ENCODE measurements around the gene SLC38A6. TPM values are rescaled to one million over a fixed set of nuclear protein-coding genes. Genes with fewer than 3 reads are reported as not detected.
"Not testable (repeated sequence)": the region's sequence is repeated elsewhere in the genome, so short reads cannot be mapped to it uniquely, and the experiment has no call there.

The SLC38A6 gene
- polyA plus RNA-seq, 2 donors = 3.2 to 5.9 TPM

DNA sequence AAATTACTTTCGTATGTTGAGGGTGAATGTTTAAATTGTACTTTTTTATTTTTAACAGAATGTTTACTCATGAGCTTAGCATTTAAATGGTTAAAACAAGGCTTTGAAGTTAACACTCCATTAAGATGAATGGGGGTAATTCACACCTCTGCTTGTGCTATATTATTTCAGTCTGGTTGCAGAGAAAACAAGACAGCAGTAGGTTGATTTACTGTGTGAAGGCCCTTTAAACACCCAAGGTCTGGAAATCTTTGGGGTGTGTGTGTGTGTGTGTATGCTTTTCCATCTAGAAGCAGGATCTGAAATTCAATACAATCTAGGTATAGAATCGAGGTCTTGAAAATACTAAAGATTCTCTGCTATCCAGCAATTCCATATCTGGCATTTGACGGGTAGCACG is 83.8 kb downstream of the SLC38A6 start:
- Histone ChIP-seq H3K4me1 (ENCODE audit: control insufficient read depth in 2 of 2, insufficient read depth in 2 of 2, low read length in 1 of 2) (no peaks in the 10 kb centered on the region), H3K27me3 (ENCODE audit: control insufficient read depth in 1 of 2, insufficient read depth in 2 of 2, low read length in 2 of 2) (no peaks in the 10 kb centered on the region), H3K27ac (ENCODE audit: low read depth in 2 of 2, low read length in 1 of 2) (no peak overlapping the region), H3K9me3 (ENCODE audit: control insufficient read depth in 2 of 2, insufficient read depth in 1 of 2, low read depth in 1 of 2, low read length in 1 of 2) (no peaks in the 10 kb centered on the region), H3K4me3 (ENCODE audit: low read depth in 1 of 2, low read length in 2 of 2) (no peak overlapping the region), H3K36me3 (ENCODE audit: control insufficient read depth in 2 of 2, insufficient read depth in 2 of 2, low read length in 1 of 2) (no peaks in the 10 kb centered on the region)
- WGBS, 2 donors = 94 to 95% methylated on average over 4 of the region's 4 CpGs

DNA sequence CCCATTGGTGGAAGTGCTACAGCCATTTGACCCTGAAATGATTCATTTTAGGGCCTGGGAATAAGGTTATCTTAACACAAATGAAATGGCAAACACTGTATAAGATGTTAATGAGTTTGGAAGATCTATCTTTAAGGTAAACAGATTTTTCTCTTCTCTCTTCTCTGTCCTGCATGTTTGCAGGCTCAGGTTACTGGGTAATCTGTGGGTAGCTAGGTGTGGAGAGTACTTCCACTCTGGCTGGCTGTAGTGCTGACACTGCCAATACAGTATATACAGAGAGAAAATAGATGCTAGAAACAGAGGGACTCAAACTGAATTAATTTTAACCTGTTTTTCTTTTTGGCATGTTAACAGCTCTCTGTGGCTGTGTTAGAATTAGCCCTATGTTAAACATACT is 84.6 kb downstream of the SLC38A6 start:
- H3K27ac ChIP-seq (ENCODE audit: low read depth in 2 of 2, low read length in 1 of 2) = no peak overlapping the region
- H3K27me3 ChIP-seq (ENCODE audit: control insufficient read depth in 1 of 2, insufficient read depth in 2 of 2, low read length in 2 of 2) = no peaks in the 10 kb centered on the region
- no peaks in the 10 kb centered on the region for H3K36me3 ChIP-seq (ENCODE audit: control insufficient read depth in 2 of 2, insufficient read depth in 2 of 2, low read length in 1 of 2)
- no peak overlapping the region for H3K4me3 ChIP-seq (ENCODE audit: low read depth in 1 of 2, low read length in 2 of 2)
- H3K9me3 ChIP-seq (ENCODE audit: control insufficient read depth in 2 of 2, insufficient read depth in 1 of 2, low read depth in 1 of 2, low read length in 1 of 2) = no peaks in the 10 kb centered on the region
- no peaks in the 10 kb centered on the region for H3K4me1 ChIP-seq (ENCODE audit: control insufficient read depth in 2 of 2, insufficient read depth in 2 of 2, low read length in 1 of 2)

DNA sequence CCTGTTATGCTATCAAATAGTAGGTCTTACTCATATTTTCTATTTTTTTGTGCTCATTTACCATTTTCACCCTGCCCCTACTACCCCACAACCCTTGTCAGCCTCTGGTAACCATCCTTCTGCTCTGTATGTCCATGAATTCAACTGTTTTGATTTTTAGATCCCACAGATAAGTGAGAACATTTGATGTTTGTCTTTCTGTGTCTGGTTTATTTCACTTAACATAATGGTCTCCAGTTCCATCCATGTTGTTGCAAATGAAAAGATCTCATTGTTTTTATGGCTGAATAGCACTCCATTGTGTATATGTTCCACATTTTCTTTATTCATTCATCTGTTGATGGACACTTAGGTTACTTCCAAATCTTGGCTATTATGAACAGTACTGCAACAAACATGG is 91.4 kb downstream of the SLC38A6 start:
- not testable (repeated sequence) for H3K27me3 ChIP-seq (ENCODE audit: control insufficient read depth in 1 of 2, insufficient read depth in 2 of 2, low read length in 2 of 2); H3K4me3 ChIP-seq (ENCODE audit: low read depth in 1 of 2, low read length in 2 of 2)

DNA sequence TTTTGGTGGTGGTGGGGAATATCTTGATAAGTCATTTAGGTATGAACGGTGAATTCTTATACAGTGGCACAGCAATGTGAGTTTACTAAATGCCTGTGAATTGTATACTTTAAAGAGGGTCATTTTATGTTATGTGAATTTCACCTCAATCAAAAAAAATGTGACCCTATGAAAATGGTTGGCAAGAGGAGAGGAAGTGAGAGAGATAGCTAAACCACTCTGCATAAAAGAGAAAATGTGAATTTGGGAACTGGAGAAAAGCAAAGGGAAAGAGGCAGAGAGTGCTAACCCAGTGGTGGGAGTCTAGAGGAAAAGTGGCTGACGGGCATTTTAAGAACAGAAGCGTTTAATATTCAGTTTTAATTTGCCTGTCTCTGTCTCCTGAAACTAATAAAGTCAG is 93.8 kb downstream of the SLC38A6 start:
- H3K9me3 ChIP-seq (ENCODE audit: control insufficient read depth in 2 of 2, insufficient read depth in 1 of 2, low read depth in 1 of 2, low read length in 1 of 2) = no peaks in the 10 kb centered on the region
- H3K4me1 ChIP-seq (ENCODE audit: control insufficient read depth in 2 of 2, insufficient read depth in 2 of 2, low read length in 1 of 2) = no peaks in the 10 kb centered on the region
- 88 to 89% methylated on average over 3 of the region's 3 CpGs for WGBS, 2 donors

More for the DNA sequence above, 91.4 kb downstream of the SLC38A6 start:
- H3K27ac ChIP-seq (ENCODE audit: low read depth in 2 of 2, low read length in 1 of 2); H3K36me3 ChIP-seq (ENCODE audit: control insufficient read depth in 2 of 2, insufficient read depth in 2 of 2, low read length in 1 of 2); H3K9me3 ChIP-seq (ENCODE audit: control insufficient read depth in 2 of 2, insufficient read depth in 1 of 2, low read depth in 1 of 2, low read length in 1 of 2); H3K4me1 ChIP-seq (ENCODE audit: control insufficient read depth in 2 of 2, insufficient read depth in 2 of 2, low read length in 1 of 2): not testable (repeated sequence)

DNA sequence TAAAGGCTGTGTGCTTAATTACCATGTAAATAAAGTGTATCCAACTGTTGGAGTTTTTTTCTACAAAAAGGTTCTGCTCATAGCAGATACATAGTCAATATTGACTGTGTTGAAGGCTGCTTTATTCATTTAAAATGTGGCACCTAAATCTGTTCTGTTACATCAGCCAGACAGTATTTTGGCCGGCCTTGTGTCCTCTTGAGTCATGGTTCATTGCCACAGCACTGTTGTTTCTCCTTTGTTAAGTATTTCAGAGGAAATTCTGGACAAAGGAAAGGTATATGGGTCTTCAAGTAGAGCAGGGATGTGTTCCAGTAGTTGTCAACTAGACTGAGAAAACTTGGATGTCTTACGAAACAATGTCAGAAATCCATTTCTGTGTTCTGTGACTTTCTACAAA is 95.5 kb downstream of the SLC38A6 start:
- H3K4me3 ChIP-seq (ENCODE audit: low read depth in 1 of 2, low read length in 2 of 2) = no peak overlapping the region
- H3K4me1 ChIP-seq (ENCODE audit: control insufficient read depth in 2 of 2, insufficient read depth in 2 of 2, low read length in 1 of 2) = no peaks in the 10 kb centered on the region
- H3K27me3 ChIP-seq (ENCODE audit: control insufficient read depth in 1 of 2, insufficient read depth in 2 of 2, low read length in 2 of 2) = no peaks in the 10 kb centered on the region
- no peaks in the 10 kb centered on the region for H3K9me3 ChIP-seq (ENCODE audit: control insufficient read depth in 2 of 2, insufficient read depth in 1 of 2, low read depth in 1 of 2, low read length in 1 of 2)
- H3K27ac ChIP-seq (ENCODE audit: low read depth in 2 of 2, low read length in 1 of 2) = no peak overlapping the region
- WGBS, 2 donors = 73 to 86% methylated on average over 2 of the region's 2 CpGs
- H3K36me3 ChIP-seq (ENCODE audit: control insufficient read depth in 2 of 2, insufficient read depth in 2 of 2, low read length in 1 of 2) = no peaks in the 10 kb centered on the region

More for the DNA sequence above, 93.8 kb downstream of the SLC38A6 start:
- Histone ChIP-seq H3K27me3 (ENCODE audit: control insufficient read depth in 1 of 2, insufficient read depth in 2 of 2, low read length in 2 of 2) (no peaks in the 10 kb centered on the region), H3K4me3 (ENCODE audit: low read depth in 1 of 2, low read length in 2 of 2) (no peak overlapping the region), H3K27ac (ENCODE audit: low read depth in 2 of 2, low read length in 1 of 2) (no peak overlapping the region), H3K36me3 (ENCODE audit: control insufficient read depth in 2 of 2, insufficient read depth in 2 of 2, low read length in 1 of 2) (no peaks in the 10 kb centered on the region)

DNA sequence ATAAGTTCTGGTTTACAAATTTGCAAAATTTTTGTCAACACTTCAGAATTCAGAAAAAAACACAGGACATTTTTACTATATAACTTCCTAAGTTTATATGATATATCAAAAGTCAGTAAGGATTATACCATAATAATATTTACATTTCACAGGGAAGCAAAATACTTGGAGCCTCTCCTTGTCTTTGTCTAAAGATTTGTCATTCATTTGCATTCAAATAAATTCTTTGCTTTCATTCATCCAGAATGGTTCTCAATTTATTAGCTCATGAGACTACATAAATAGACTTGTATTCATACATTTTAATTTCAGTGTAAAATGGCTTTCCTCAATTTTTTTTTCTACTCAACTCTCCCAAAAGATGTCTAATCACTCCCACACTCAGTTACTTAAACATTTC is 96.4 kb downstream of the SLC38A6 start:
- Histone ChIP-seq H3K36me3 (ENCODE audit: control insufficient read depth in 2 of 2, insufficient read depth in 2 of 2, low read length in 1 of 2) (no peaks in the 10 kb centered on the region), H3K27ac (ENCODE audit: low read depth in 2 of 2, low read length in 1 of 2) (no peak overlapping the region), H3K27me3 (ENCODE audit: control insufficient read depth in 1 of 2, insufficient read depth in 2 of 2, low read length in 2 of 2) (no peaks in the 10 kb centered on the region), H3K4me3 (ENCODE audit: low read depth in 1 of 2, low read length in 2 of 2) (no peak overlapping the region), H3K9me3 (ENCODE audit: control insufficient read depth in 2 of 2, insufficient read depth in 1 of 2, low read depth in 1 of 2, low read length in 1 of 2) (no peaks in the 10 kb centered on the region), H3K4me1 (ENCODE audit: control insufficient read depth in 2 of 2, insufficient read depth in 2 of 2, low read length in 1 of 2) (no peaks in the 10 kb centered on the region)

DNA sequence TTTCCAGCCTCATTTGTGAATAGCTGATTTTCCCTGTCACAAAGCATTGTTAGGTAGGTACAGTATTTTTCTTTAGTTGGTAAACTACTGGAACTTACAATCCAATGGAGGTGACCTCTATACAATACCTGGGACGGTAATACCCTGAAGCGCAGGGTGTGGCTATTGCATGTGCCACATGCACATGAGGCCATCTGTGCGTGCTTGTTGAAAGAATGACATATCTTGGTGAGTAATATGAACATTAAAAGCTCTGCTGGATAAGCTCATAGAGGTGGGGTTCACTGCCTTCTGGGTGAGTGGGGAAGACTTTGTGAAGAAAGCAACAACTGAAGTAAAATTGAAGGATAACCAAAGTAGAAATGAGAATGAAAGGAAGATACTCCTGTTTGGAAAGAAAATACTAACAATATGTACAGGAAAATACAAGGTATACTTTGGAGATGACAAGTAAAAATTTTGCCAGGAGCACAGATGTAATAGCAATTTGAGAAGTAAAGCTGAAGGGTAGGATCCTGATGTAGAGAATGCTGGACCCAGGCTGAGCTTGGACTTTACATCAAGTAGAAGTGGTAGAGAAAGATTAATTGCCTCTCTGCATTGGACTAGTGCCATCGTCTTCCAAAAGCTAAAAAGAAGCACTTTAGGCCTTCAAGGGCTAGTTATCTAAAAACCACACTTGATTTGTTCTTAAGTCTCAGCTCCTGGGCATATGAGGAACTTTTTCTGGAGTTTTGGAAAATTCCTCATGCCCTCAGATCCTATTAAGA is 97.1 kb downstream of the SLC38A6 start:
- no peak overlapping the region for H3K4me3 ChIP-seq (ENCODE audit: low read depth in 1 of 2, low read length in 2 of 2)
- no peak overlapping the region for H3K27ac ChIP-seq (ENCODE audit: low read depth in 2 of 2, low read length in 1 of 2)
- WGBS, 2 donors = 72 to 82% methylated on average over 4 of the region's 4 CpGs
- H3K9me3 ChIP-seq (ENCODE audit: control insufficient read depth in 2 of 2, insufficient read depth in 1 of 2, low read depth in 1 of 2, low read length in 1 of 2) = no peaks in the 10 kb centered on the region
- H3K27me3 ChIP-seq (ENCODE audit: control insufficient read depth in 1 of 2, insufficient read depth in 2 of 2, low read length in 2 of 2) = no peaks in the 10 kb centered on the region
- H3K4me1 ChIP-seq (ENCODE audit: control insufficient read depth in 2 of 2, insufficient read depth in 2 of 2, low read length in 1 of 2) = no peaks in the 10 kb centered on the region
- no peaks in the 10 kb centered on the region for H3K36me3 ChIP-seq (ENCODE audit: control insufficient read depth in 2 of 2, insufficient read depth in 2 of 2, low read length in 1 of 2)

DNA sequence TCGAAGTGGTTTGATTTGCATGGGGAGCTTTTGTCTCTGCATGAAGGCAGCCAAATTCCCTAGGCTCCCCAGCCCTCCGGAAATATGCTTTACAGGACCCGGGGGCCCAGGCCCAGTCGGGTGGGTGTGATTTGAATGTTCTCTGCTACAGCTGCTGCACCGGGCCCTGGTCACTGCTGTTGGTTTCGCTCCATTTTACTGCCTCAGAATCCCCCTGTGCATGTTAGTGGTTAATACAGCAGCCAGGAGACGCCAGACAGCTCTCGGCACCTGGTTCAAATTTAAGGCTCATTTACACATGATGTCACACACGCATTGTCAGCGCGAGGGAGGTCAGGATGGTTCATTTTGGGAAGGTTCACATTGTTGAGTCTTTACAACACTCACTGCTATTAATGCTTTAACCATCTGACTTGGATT is 99.6 kb downstream of the SLC38A6 start:
- Histone ChIP-seq H3K27ac (ENCODE audit: low read depth in 2 of 2, low read length in 1 of 2) (no peak overlapping the region), H3K27me3 (ENCODE audit: control insufficient read depth in 1 of 2, insufficient read depth in 2 of 2, low read length in 2 of 2) (no peaks in the 10 kb centered on the region), H3K36me3 (ENCODE audit: control insufficient read depth in 2 of 2, insufficient read depth in 2 of 2, low read length in 1 of 2) (no peaks in the 10 kb centered on the region), H3K9me3 (ENCODE audit: control insufficient read depth in 2 of 2, insufficient read depth in 1 of 2, low read depth in 1 of 2, low read length in 1 of 2) (no peaks in the 10 kb centered on the region), H3K4me3 (ENCODE audit: low read depth in 1 of 2, low read length in 2 of 2) (no peak overlapping the region), H3K4me1 (ENCODE audit: control insufficient read depth in 2 of 2, insufficient read depth in 2 of 2, low read length in 1 of 2) (no peaks in the 10 kb centered on the region)
- 79 to 81% methylated on average over 11 of the region's 11 CpGs for WGBS, 2 donors

DNA sequence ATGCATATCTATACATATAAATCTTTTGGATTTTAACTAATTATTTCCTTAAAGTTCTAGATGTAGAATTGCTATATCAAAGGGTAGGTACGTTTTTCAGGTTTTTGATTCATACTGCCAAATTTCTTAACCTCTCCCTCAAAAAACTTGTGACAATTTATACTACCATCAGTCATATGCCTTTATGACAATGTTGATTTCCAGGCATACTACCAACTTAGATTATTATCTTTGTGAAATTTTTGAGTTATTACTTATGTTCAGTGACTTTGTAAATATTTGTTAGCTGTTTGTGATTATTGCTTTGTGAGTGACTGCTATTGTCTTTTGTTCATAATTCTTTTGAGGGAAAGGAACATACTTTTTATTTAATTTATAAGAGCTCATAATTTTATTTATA is 107.0 kb downstream of the SLC38A6 start:
- Histone ChIP-seq H3K4me3 (ENCODE audit: low read depth in 1 of 2, low read length in 2 of 2) (no peak overlapping the region), H3K27ac (ENCODE audit: low read depth in 2 of 2, low read length in 1 of 2) (no peak overlapping the region), H3K4me1 (ENCODE audit: control insufficient read depth in 2 of 2, insufficient read depth in 2 of 2, low read length in 1 of 2) (no peaks in the 10 kb centered on the region), H3K36me3 (ENCODE audit: control insufficient read depth in 2 of 2, insufficient read depth in 2 of 2, low read length in 1 of 2) (no peaks in the 10 kb centered on the region), H3K9me3 (ENCODE audit: control insufficient read depth in 2 of 2, insufficient read depth in 1 of 2, low read depth in 1 of 2, low read length in 1 of 2) (no peaks in the 10 kb centered on the region), H3K27me3 (ENCODE audit: control insufficient read depth in 1 of 2, insufficient read depth in 2 of 2, low read length in 2 of 2) (no peaks in the 10 kb centered on the region)
- 70 to 80% methylated on average over 1 of the region's 1 CpG for WGBS, 2 donors

DNA sequence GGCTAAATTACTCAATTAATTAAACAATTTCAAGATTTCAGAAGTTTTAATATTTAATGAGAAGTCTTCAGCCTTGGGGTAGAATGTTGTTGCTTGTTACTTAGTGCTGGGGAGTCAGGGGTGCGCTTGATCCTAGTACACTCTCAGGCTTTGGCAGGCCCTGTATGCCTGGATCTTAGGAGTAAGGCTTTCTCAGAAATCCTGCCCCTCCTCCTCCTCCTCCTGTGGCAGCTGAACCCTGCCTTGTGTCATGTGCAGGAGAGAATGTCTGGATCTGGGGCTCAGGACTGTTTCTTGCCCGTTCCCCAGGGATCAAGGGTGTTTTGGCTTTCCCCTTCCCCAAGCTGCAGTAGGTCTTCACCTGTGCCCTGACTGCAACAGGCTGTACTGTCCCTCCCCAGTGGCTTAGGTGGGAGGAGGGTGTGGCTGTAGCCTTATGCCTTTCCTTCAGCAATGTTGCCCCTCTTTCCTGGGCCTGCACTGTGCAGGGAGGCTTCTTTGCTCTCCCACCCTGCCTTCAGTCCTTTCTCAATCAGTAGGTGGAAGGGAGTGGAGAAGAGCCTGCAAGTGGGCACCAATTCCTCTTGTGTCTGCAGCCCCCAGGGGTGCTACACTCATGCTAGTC is 108.2 kb downstream of the SLC38A6 start:
- Histone ChIP-seq H3K36me3 (ENCODE audit: control insufficient read depth in 2 of 2, insufficient read depth in 2 of 2, low read length in 1 of 2) (no peaks in the 10 kb centered on the region), H3K4me3 (ENCODE audit: low read depth in 1 of 2, low read length in 2 of 2) (no peak overlapping the region), H3K27me3 (ENCODE audit: control insufficient read depth in 1 of 2, insufficient read depth in 2 of 2, low read length in 2 of 2) (no peaks in the 10 kb centered on the region), H3K9me3 (ENCODE audit: control insufficient read depth in 2 of 2, insufficient read depth in 1 of 2, low read depth in 1 of 2, low read length in 1 of 2) (no peaks in the 10 kb centered on the region), H3K27ac (ENCODE audit: low read depth in 2 of 2, low read length in 1 of 2) (no peak overlapping the region), H3K4me1 (ENCODE audit: control insufficient read depth in 2 of 2, insufficient read depth in 2 of 2, low read length in 1 of 2) (no peaks in the 10 kb centered on the region)
- 86 to 89% methylated on average over 2 of the region's 2 CpGs for WGBS, 2 donors

Measured in esophagus (tissue), 2 donors.